ACHN (cell line): ENCODE results near the gene CIITA.
A peak's percentile ranks its signal among the peaks of the same experiment; 100 is the strongest.
"Not testable (repeated sequence)": the region's sequence is repeated elsewhere in the genome, so short reads cannot be mapped to it uniquely, and the experiment has no call there.

ENCODE experiments used
- DNase-seq: peaks from one replicate; pipeline ENCODE4 v3.0.0-alpha.2; 2015
- in situ Hi-C: cut with HindIII; loops from 2 replicates; pipeline ENCODE4 v1.10.0; 2017; ENCODE audit warnings: low sequenced_read_pairs, low pct_ligation_motif_present, low pct_unique_long_range_greater_than_20kb

CIITA gene

GRCh38 chr16:10897134-10897533, 20.1 kb downstream of the CIITA start:
- no peak for DNase-seq
- in situ Hi-C loops, result no loop called here

GRCh38 chr16:10902999-10903398, 26.0 kb downstream of the CIITA start:
- DNase-seq, result no peak
- in situ Hi-C loops, result no loop called here

GRCh38 chr16:10906482-10906881, 29.5 kb downstream of the CIITA start:
- DNase-seq, result no peak
- in situ Hi-C loops, result no loop called here

GRCh38 chr16:10906914-10907756, 30.1 kb downstream of the CIITA start:
- in situ Hi-C loops, result no loop called here
- no peak for DNase-seq

GRCh38 chr16:10907757-10908045, 30.7 kb downstream of the CIITA start:
- no peak for DNase-seq
- in situ Hi-C loops, result no loop called here

GRCh38 chr16:10911267-10911666, 34.3 kb downstream of the CIITA start:
- DNase-seq, result no peak
- in situ Hi-C loops, result no loop called here

- in situ Hi-C loops, result no loop called here
- DNase-seq, result no peak
Observed at GRCh38 chr16:10916534-10916933, 39.5 kb downstream of the CIITA start.

- DNase-seq, result peak; percentile 93
- in situ Hi-C loops, result no loop called here
Observed at GRCh38 chr16:10918294-10919002, 41.4 kb downstream of the CIITA start.

GRCh38 chr16:10919003-10919351, 42.0 kb downstream of the CIITA start:
- DNase-seq, result no peak
- in situ Hi-C loops, result no loop called here

GRCh38 chr16:10920726-10921427, 43.9 kb downstream of the CIITA start:
- DNase-seq, result no peak
- in situ Hi-C loops, result no loop called here

GRCh38 chr16:10921536-10922327, 44.7 kb downstream of the CIITA start:
- in situ Hi-C loops, result no loop called here
- no peak for DNase-seq

- in situ Hi-C loops, result no loop called here
Observed at GRCh38 chr16:10922328-10923145, 45.5 kb downstream of the CIITA start.

GRCh38 chr16:10923146-10923649, 46.2 kb downstream of the CIITA start:
- no peak for DNase-seq
- in situ Hi-C loops, result no loop called here

More at GRCh38 chr16:10922328-10923145, 45.5 kb downstream of the CIITA start:
- DNase-seq, result no peak

- in situ Hi-C loops, result no loop called here
- DNase-seq, result no peak
Observed at GRCh38 chr16:10923650-10924214, 46.7 kb downstream of the CIITA start.

- not testable (repeated sequence) for DNase-seq
- in situ Hi-C loops, result loop anchor here (25.0 kb wide), 1 partner anchor 188 kb away; the partner anchor contains the start of gene NUBP1
Observed at GRCh38 chr16:10925285-10925684, 48.3 kb downstream of the CIITA start.

GRCh38 chr16:10926094-10926493, 49.1 kb downstream of the CIITA start:
- in situ Hi-C loops, result loop anchor here (25.0 kb wide), 1 partner anchor 189 kb away; the partner anchor contains the start of gene NUBP1
- DNase-seq, result no peak

- DNase-seq, result no peak
- in situ Hi-C loops, result loop anchor here (25.0 kb wide), 1 partner anchor 190 kb away; the partner anchor contains the start of gene NUBP1
Observed at GRCh38 chr16:10926867-10927266, 49.9 kb downstream of the CIITA start.
